OCI-M2 (cell line): ENCODE data around the gene EIF2S1.

Experiments used
- DNase-seq: peaks from one replicate; lab custom pipeline; 2025; ENCODE audit not compliant: unreplicated experiment; lab: John Stamatoyannopoulos, UW

Gene EIF2S1

GRCh38 chr14:67432050-67432564, 72.0 kb downstream of the EIF2S1 start:
- no peak for DNase-seq

GRCh38 chr14:67435603-67436002, 75.5 kb downstream of the EIF2S1 start:
- DNase-seq: no peak
